ENCODE results near the gene OTUD3. TPM values are rescaled to one million over a fixed set of nuclear protein-coding genes. Genes with fewer than 3 reads are reported as not detected.
A peak's percentile ranks its signal among the peaks of the same experiment; 100 is the strongest.
"Not testable (repeated sequence)": the region's sequence is repeated elsewhere in the genome, so short reads cannot be mapped to it uniquely, and the experiment has no call there.

The OTUD3 gene
- total RNA-seq, 2 donors from 2014 or later, result 11.7 to 23.2 TPM

DNA sequence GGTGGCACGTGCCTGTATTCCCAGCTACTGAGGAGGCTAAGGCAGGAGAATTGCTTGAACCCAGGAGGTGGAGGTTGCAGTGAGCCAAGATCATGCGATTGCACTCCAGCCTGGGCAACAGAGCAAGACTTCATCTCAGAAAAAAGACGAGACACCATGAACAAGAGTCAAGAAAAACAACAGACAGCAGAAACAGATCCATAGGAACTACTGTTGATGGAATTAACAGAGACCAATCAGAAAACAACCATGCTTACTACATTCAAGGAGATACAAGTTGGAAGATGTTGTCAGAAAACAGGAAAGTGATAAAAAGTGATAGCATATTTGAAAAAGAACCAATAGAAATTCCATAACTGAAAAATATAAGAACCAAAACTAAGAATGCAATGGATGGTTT is 19.3 kb upstream of the OTUD3 start:
- H3K36me3 Mint-ChIP-seq, result peaks cover 0 to 7% of the 10 kb centered on the region in 2 donors
- ATAC-seq (no peak), DNase-seq (ENCODE audit: low spot score in 2 of 2) (no peak)
- no peak overlapping the region for H3K27ac Mint-ChIP-seq
- H3K9me3 Mint-ChIP-seq, result peaks cover 7 to 9% of the 10 kb centered on the region in 2 donors

DNA sequence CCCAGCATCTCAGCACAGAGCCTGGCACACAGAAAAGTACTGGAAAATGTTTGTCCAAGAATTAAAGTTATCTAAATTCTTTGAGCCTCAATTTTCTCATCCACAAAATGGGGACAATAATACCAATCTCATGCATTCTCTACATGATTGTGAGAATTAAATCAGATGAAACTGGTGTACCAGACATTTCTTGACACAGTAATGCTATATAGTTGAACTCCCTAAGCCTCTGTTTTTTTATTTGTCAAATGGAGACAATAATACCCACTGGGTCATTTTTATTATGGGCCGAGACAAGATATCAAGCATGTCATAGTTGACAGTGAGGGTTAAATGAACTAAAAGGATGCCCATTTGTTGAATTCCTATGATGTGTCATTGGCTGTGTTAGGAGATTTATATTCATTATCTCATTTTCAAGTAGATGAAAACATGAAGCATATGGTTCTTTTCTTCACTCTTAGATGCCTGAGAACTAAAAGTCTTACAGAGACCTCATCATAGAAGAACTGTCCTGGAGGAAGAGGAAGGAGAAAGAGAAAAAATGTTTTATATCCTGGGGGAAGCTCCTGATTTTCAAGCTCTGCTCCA is 17.5 kb upstream of the OTUD3 start:
- no peak for ATAC-seq

DNA sequence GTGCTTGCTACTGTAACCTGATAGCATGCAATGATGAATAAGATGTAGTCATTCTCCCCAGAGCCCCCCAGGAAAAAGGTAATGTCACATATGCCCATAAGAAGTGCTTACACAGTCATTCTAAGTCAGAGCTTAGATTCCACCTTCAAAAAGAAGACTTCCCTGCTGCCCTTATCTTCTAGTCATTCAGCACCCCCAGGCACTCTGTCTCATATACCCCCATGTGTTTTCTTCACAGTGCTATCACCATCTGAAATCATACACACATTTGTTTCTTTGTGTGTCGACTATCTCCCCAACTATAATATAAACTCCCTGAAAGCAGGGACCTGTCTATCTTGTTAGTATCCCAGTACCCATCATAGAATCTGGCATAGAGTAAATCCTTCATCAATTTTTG is 16.2 kb upstream of the OTUD3 start:
- Mint-ChIP-seq H3K9me3 (peaks cover 7 to 9% of the 10 kb centered on the region in 2 donors), H3K36me3 (peaks cover 0 to 7% of the 10 kb centered on the region in 2 donors), H3K27ac (no peak overlapping the region)
- ATAC-seq, result no peak
- no peak for DNase-seq (ENCODE audit: low spot score in 2 of 2)

More for the DNA sequence above, 17.5 kb upstream of the OTUD3 start:
- Mint-ChIP-seq H3K9me3 (peaks cover 7 to 9% of the 10 kb centered on the region in 2 donors), H3K36me3 (peaks cover 0 to 7% of the 10 kb centered on the region in 2 donors), H3K27ac (no peak overlapping the region)
- DNase-seq (ENCODE audit: low spot score in 2 of 2), result no peak

DNA sequence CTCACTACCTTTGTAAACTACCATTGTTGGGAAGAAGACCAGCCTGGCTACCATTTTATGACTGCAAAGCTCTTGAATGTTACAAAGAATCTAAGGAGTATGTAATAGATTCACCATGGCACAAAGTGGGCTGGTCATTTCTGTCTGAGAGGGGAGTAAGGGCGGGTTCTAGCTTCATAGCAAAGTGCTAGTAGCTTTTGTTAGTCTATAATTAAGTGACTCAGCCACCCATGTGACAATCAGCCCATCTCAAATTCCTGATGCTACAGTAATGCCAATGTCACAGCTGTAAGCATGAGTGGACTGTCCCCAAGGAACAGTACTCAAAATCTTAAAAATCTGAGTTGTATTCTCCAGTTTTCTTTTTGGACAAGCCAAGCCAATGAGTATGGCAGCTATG is 15.4 kb upstream of the OTUD3 start:
- H3K9me3 Mint-ChIP-seq, result peaks cover 7 to 9% of the 10 kb centered on the region in 2 donors
- no peak for ATAC-seq
- DNase-seq (ENCODE audit: low spot score in 2 of 2), result no peak
- H3K36me3 Mint-ChIP-seq, result peaks cover 0 to 7% of the 10 kb centered on the region in 2 donors
- H3K27ac Mint-ChIP-seq, result no peak overlapping the region

DNA sequence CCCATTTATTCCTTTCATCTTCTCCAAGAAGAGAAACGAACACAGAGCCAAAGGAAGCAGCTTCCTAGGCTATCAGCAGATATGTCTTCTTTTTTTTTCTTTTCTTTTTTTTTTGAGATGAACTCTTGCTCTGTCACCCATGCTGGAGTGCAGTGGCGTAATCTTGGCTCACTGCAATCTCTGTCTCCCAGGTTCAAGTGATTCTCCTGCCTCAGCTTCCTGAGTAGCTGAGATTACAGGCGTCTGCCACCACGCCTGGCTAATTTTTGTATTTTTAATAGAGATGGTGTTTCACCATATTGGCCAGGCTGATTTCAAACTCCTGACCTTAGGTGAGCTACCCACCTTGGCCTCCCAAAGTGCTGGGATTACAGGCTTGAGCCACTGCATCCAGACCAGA is 13.6 kb upstream of the OTUD3 start:
- not testable (repeated sequence) for H3K36me3 Mint-ChIP-seq; H3K27ac Mint-ChIP-seq; DNase-seq (ENCODE audit: low spot score in 2 of 2); H3K9me3 Mint-ChIP-seq; ATAC-seq

DNA sequence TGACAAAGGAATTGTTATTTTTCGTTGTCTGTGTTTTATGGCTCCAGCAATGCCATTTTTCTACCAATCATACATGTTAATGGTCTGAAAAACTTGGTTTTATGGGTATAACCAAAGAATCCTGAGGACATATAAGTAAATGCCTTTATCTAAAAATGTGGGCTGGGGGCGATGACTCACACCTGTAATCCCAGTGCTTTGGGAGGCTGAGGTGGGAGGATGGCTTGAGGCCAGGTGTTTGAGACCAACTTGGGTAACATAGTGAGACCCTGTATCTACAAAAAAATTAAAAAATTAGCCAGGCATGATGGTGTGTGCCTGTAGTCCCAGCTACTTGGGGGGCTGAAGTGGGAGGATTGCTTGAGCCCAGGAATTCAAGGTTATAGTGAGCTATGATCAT is 12.7 kb upstream of the OTUD3 start:
- not testable (repeated sequence) for H3K9me3 Mint-ChIP-seq; DNase-seq (ENCODE audit: low spot score in 2 of 2); H3K36me3 Mint-ChIP-seq; ATAC-seq; H3K27ac Mint-ChIP-seq

DNA sequence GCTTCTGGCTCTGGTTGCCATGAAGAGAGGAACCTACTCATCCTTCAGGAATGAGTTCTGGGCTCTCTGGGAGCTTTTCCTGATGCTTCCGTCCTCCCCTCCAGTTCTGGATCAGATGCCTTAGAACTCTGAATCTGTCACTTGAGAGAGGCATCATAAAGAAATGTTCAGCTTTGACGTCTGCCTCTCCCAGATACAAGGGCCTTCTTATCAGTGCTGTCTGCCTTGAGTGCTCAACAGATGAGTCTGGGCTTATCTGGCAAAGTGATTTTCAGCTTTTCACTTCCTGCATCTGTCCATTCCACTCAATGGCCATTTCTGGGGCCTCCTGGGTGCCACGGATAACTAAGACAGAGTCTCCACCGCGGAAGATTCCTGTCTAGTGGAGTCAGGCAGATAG is 12.3 kb upstream of the OTUD3 start:
- Mint-ChIP-seq H3K27ac (no peak overlapping the region), H3K36me3 (no peaks in the 10 kb centered on the region), H3K9me3 (no peaks in the 10 kb centered on the region)
- ATAC-seq (no peak), DNase-seq (ENCODE audit: low spot score in 2 of 2) (no peak)

DNA sequence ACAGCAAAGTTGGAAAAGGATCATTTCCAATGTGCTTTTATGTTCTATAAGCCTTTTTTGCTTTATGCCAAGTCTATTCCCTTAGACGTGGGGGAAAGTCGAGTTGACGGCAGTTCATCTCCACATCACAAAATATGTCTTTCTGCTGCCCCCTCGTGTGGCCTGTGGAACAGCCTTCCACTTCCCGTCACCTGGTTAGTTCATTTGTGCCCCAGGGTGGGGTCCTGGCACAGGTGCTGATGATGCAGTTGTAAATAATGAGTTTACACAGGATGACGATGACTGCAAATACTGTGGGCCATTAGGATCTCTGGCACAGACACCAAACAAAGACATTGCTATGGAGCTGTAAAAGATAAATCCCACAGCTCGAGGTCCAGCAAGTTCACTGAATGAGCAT is 10.0 kb upstream of the OTUD3 start:
- ATAC-seq, result no peak
- Mint-ChIP-seq H3K9me3 (no peaks in the 10 kb centered on the region), H3K27ac (no peak overlapping the region), H3K36me3 (no peaks in the 10 kb centered on the region)
- DNase-seq (ENCODE audit: low spot score in 2 of 2), result no peak

DNA sequence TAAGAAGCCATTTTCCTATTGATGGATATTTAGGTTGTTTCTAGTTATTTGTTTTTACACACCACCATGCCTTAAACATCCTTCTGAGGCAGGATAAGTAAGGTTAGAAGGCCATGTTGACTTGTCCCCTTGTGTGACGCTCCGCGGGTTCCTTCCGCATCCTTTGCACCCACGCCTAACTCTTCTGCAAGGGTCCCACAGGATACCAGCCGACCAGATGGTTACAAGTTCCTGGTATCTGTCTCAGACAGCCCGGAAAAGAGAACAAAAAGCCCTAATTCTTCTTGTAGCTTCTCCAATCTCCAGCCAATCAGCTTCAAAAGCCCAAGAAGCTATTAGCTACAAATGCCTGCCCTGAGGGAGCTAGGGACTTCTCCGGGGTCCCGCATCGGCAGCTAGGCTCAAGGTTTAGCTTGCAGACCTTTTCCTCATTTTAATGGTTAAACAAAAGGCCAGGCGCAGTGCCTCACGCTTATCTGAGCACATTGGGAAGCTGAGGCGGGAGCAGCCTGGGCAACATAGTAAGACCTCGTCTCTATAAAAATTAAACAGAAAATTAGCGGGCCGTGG is 4.9 kb upstream of the OTUD3 start:
- no peaks in the 10 kb centered on the region for H3K9me3 Mint-ChIP-seq
- H3K36me3 Mint-ChIP-seq, result no peaks in the 10 kb centered on the region
- ATAC-seq, result no peak

DNA sequence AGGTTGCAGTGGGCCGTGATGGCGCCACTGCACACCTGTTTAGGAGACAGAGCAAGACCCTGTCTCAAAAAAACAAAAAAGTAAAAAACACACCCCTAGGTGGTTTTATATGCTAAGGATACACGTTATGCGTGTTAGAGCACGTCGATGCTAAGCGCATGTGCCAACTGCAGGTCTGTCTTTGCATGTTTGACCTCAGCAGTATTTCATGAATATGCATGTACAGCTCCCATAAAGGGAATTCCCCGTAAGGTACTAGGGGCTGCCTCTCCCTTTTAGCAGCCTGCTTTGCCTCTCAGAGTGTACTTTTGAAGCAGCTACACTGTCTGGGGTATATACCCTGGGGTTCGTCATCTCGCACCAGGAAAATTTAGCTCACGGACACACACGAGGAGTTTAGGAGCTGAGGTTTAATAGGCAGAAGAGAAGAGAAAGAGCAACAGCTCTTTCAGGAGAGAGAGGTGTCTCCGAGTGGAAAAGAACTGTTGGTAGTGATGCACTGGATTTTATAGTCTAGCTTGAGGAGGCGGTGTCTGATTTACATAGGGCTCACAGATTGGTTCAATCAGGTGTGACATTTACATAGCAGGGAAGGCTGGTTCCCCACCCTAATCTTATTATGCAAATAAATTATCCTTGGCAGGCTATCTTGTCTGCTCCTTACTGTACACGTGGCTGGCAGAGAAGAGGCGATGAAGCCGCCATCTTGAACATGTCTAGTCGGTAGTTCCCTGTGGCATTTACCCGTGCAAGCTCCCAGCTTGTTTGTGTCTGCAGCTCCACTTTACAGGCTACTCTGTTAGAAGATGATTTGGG is 4.2 kb upstream of the OTUD3 start:
- Mint-ChIP-seq H3K36me3 (peaks cover 0 to 2% of the 10 kb centered on the region in 2 donors), H3K9me3 (no peaks in the 10 kb centered on the region), H3K27ac (no peak overlapping the region)
- ATAC-seq, result no peak
- no peak for DNase-seq (ENCODE audit: low spot score in 2 of 2)

More for the DNA sequence above, 4.9 kb upstream of the OTUD3 start:
- H3K27ac Mint-ChIP-seq, result no peak overlapping the region
- DNase-seq (ENCODE audit: low spot score in 2 of 2), result no peak

DNA sequence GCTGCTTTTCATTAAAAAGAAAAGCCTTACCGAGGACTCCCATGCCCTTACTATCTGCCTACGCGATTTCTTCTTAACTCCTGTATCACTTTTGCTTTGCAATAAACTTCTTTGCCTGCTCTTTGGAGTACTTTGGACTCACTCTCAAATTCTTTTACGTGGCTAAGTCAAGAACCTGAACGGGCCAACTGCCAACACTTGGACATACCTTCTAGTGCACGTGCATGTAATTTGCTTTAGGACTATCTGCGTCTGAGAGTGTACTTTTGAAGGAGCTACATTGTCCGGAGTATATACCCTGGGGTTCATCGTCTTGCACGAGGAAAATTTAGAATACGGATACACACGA is 3.6 kb upstream of the OTUD3 start:
- no peak overlapping the region for H3K27ac Mint-ChIP-seq
- peaks cover 0 to 4% of the 10 kb centered on the region in 2 donors for H3K36me3 Mint-ChIP-seq
- ATAC-seq, result no peak

DNA sequence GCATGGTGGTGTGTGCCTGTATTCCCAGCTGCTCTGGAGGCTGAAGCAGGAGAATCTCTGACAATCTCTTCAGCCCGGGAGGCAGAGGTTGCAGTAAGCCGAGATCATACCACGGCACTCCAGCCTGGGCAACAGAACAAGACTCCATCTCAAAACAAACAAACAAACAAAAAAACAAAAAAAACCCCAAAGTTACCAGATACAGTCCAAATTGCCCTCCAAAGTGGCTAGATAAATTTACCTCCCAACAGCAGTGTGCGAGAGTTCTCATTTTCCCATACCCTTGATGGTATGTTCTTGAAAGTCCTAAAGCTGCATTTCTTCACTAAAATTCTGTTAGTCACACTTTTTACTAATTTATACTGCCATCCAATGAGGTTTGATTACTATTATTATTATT is 3.0 kb upstream of the OTUD3 start:
- ATAC-seq (no peak), DNase-seq (ENCODE audit: low spot score in 2 of 2) (no peak)
- peaks cover 0 to 4% of the 10 kb centered on the region in 2 donors for H3K36me3 Mint-ChIP-seq
- H3K9me3 Mint-ChIP-seq, result no peaks in the 10 kb centered on the region
- H3K27ac Mint-ChIP-seq, result no peak overlapping the region

More for the DNA sequence above, 3.6 kb upstream of the OTUD3 start:
- DNase-seq (ENCODE audit: low spot score in 2 of 2), result no peak
- H3K9me3 Mint-ChIP-seq, result no peaks in the 10 kb centered on the region

DNA sequence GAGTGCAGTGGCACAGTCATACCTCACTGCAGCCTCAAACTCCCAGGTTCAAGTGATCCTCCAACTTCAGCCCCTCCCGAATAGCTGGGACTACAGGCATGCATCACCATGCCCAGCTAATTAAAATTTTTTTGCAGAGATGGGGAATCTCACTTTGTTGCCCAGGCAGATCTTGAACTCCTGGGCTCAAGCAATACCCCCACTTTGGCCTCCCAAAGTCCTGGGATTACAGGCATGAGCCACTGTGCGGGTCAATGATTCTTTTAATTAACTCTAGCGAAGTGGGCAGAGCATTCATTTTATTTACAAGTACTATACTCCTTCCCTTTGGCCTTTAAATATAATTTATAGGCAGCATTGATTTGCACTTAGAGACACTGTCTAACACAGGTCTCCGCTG is 2.5 kb upstream of the OTUD3 start:
- Mint-ChIP-seq H3K27ac (no peak overlapping the region), H3K9me3 (no peaks in the 10 kb centered on the region), H3K36me3 (peaks cover 0 to 4% of the 10 kb centered on the region in 2 donors)
- DNase-seq (ENCODE audit: low spot score in 2 of 2) (no peak), ATAC-seq (no peak)

DNA sequence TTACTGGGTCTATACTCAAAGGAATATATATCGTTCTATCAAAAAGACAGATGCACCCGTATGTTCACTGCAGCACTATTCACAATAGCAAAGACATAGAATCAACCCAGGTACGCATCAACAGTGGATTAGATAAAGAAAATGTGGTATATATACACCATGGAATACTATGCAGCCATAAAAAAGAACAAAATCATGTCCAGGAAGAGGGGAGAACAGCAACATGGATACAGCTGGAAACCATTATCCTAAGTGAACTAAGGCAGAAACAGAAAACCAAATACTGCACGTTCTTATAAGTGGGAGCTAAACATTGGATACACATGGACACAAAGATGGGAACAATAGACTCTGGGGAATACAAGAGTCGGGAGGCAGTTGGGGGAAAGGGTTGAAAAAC is 1.4 kb upstream of the OTUD3 start:
- H3K9me3 Mint-ChIP-seq; DNase-seq (ENCODE audit: low spot score in 2 of 2); H3K27ac Mint-ChIP-seq; ATAC-seq; H3K36me3 Mint-ChIP-seq: not testable (repeated sequence)

DNA sequence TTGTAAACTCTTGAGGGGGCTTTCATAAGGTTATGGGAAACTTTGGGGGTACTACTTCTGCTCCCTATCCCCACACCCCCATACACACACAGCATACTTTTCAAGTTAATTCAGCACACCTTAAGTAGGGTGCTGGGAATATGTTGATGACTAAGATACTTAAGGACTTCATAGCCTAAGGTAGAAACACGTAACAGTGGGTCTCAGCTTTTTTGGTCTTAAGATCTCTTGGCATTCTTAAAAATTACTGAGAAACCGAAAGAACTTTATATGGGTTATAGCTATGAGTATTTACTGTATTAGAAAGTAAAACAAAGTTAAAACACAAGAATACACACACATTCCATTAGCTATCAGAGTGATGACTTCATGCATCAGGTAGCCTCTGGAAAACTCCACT is 2.1 kb downstream of the OTUD3 start:
- DNase-seq (ENCODE audit: low spot score in 2 of 2) (no peak), ATAC-seq (no peak)
- Mint-ChIP-seq H3K9me3 (no peaks in the 10 kb centered on the region), H3K36me3 (peaks cover 4% of the 10 kb centered on the region in 2 donors), H3K27ac (peak overlapping the region in 1 of 2 donors; percentile 90)

DNA sequence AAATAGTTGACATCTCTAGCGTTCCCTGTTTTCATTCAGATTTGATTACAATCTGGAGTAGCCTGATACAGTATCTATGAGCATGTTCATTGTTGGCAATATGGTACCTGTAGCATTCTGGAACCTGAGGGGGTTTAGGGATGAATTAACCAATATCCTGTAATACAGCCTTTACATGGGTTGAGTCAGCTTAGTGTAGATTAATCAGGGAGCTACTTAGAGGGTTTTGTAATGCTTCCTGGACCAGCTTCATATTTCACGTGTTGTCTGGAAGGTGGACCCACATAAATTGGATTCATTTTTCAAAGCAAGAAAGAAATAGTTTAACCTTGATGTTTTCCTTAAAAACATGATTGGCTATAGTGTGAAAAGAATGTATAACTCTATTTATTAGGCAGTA is 3.6 kb downstream of the OTUD3 start:
- DNase-seq (ENCODE audit: low spot score in 2 of 2) (no peak), ATAC-seq (no peak)
- H3K9me3 Mint-ChIP-seq, result no peaks in the 10 kb centered on the region
- H3K27ac Mint-ChIP-seq, result no peak overlapping the region
- H3K36me3 Mint-ChIP-seq, result peaks cover 4% of the 10 kb centered on the region in 2 donors

DNA sequence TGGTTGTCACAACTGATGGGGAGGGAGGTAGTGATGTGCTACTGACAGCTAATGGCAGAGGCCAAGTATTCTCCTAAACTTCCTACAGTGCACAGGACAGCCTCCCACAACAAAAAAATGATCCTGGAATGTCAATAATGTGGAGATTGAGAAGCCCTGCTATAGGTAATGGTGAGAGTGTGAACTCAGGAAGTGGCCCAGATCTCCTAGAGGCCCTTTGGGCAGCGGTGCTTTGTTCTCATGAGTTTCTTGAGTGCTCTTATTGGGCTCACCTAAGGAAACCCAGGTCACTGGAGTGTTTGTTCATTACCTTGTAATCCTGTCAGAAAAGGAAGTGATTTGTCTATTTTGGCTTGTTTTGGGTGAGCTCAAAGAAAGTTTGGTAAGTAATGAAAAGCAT is 5.9 kb downstream of the OTUD3 start:
- no peak overlapping the region for H3K27ac Mint-ChIP-seq
- H3K36me3 Mint-ChIP-seq, result peaks cover 4 to 17% of the 10 kb centered on the region in 2 donors
- no peak for DNase-seq (ENCODE audit: low spot score in 2 of 2)
- no peaks in the 10 kb centered on the region for H3K9me3 Mint-ChIP-seq
- ATAC-seq, result no peak

DNA sequence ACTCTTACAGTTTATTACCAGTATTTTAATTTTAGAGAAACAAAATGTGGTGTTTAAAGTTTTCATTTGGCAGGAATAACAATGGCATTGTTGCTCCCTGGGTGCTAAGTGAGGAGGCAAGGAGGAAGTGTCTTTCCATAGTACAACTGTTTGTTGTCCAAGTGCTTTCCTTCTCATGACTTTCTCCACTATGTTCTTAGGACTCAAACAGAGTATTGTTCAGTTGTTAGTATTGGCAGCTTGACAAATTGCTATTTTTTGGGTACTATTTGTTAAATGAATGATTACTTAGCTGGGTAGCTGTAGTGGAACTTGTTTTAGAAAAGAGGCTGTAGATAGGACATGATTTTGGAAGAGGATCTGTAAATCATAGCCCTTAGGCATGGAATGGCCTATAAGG is 7.5 kb downstream of the OTUD3 start:
- DNase-seq (ENCODE audit: low spot score in 2 of 2), result no peak
- no peaks in the 10 kb centered on the region for H3K9me3 Mint-ChIP-seq
- no peak overlapping the region for H3K27ac Mint-ChIP-seq
- peaks cover 4 to 17% of the 10 kb centered on the region in 2 donors for H3K36me3 Mint-ChIP-seq
- ATAC-seq, result no peak
